Activated CD8-positive, alpha-beta memory T cell treated with anti-CD3 and anti-CD28 coated beads, Interleukin-2, amount 50 U/mL, for 4 hours (primary cell): ENCODE results near the gene PDE4A.
"Not testable (repeated sequence)": the region's sequence is repeated elsewhere in the genome, so short reads cannot be mapped to it uniquely, and the experiment has no call there.

Experiments
- DNase-seq: peaks from one replicate; pipeline ENCODE4 v3.0.0-alpha.2; 2020

The PDE4A gene

GRCh38 chr19:10430505-10431253, 10.3 kb downstream of the PDE4A start:
- DNase-seq, result no peak

DNA sequence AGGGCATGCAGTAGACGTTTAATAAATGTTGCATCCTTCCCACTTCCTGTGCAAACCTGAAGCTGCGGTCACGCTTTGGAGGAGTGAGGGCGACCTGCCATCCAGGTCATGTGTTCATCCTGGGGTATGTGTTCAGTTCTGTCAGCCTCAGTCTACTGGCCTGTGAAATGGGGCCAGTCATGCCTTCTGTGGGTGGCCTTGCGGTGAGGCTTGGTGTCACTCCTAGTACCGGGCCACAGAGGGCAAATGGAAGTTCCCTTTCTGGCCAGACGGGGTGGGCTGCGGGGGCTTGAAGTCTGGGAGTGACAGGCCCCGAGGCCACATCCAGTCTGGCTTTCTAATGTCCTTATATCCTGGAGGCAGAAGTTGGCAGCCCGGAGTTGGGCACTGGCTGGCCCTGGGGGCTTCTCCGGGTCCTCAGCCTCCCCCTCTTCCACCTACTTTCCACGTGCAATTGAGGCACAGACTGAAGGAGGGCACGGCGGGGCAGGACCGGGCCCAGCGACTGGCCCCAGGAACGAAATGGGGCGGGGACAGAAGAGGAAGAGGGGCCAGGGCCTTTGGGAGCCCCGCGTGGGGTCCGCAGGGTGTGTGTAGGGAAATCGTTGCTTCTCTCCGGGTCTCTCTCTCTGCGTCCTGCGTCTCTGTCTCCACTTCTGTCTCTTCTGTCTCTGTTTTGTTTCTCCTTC, 11.1 kb downstream of the PDE4A start:
- no peak for DNase-seq

GRCh38 chr19:10431943-10432735, 11.8 kb downstream of the PDE4A start:
- peak; percentile 71 for DNase-seq

DNA sequence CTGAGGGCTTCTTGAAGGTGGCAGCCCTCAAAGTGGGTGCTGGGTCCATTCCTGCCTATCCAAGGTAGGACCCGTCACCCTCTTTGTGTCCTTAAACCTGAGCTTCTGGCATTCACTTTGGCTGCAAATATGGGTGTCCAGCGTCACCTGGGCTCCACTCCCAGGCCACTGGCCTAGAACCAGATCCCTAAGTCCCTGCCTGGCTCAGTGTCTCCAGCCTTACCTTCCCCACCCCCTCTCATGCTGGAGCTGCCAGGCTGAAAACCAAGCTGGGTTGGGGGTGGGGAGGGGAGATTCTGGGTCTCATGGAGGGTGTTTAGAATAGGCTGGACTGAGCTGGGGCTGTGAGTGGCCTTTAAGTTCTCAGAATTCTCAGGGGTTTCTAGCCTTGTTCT, 12.4 kb downstream of the PDE4A start:
- no peak for DNase-seq

DNA sequence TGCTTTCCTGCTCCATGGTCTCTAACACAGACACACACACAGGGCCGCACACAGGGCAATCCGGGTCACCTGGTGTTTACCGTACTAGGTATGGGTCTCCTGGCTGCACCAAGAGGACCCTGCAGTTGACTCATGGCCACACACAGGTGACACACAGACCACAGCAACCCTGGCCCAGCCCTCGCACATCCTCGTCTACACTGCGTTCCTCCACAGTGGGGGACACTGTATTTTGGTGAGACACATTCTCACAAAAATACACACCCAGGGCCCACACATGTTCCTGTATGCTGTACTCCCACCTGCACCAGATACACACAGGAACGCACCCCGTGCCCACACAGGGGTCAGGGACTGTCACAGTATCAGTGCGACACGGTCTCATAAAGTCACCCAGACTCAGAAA, 12.8 kb downstream of the PDE4A start:
- DNase-seq, result no peak

DNA sequence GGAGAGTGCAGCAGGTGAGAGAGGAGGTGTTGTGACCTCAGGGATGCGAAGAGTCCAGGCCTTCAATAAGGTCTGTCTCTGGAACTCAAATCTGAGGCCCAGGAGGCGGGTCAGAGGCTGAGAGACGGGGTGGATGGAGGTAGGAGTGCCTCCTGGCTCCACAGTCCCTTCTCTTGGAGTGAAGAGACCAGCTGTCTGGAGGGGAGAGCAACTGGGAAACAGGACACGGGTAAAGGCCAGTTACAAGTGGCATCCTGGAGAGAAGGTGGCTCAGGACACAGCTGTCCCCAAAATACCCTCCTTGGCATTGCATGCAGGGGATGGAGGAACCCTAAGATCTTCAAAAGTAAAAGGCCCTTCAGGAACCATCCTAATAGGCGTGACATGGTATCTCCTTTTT, 19.2 kb downstream of the PDE4A start:
- no peak for DNase-seq

GRCh38 chr19:10442698-10443097, 22.4 kb downstream of the PDE4A start:
- DNase-seq, result no peak

DNA sequence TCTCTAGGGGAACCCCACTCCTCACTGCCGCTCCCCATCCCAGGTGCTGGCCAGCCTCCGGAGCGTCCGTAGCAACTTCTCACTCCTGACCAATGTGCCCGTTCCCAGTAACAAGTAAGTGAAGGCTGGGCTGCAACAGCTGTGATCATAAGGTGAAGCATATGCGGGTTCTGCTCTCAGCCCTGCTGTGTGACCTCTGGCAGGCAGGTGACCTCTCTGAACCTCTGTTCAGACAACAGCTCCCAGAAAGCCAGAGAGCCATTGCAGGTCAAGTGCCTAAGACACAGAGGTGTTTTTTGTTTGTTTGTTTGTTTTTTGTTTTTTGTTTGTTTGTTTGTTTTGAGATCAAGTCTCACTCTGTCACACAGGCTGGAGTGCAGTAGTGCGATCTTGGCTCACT, 28.7 kb downstream of the PDE4A start:
- no peak for DNase-seq

DNA sequence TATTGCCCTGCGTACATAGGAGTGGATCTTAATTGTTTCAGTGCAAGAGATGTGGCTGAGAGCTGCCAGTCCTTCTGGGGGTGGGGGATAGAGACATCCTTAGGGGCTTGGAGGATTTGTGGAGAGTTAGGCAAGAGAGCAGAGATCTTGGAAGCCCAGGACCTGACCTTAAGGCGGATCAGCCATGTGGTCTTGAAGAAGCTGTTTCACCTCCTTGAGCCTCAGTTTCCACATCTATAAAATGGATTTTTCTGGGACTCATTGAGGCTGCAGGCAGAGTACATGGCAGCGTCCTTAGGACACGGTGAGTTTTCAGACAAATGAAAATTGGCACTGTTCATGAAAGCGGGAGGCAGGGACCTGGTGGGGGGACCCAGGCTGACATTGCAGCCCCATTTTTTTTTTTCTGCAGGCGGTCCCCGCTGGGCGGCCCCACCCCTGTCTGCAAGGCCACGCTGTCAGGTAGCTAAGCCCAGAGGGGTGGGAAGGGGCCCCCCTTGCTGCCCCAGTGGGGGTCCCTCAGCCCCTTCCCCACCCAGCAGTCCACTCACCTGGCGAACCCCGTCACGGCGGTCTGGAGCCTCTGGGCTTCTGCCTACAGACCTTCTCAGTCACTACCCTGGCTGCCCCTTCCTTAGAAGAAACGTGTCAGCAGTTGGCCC, 30.0 kb downstream of the PDE4A start:
- DNase-seq, result no peak

GRCh38 chr19:10450853-10451609, 30.7 kb downstream of the PDE4A start:
- DNase-seq, result no peak

DNA sequence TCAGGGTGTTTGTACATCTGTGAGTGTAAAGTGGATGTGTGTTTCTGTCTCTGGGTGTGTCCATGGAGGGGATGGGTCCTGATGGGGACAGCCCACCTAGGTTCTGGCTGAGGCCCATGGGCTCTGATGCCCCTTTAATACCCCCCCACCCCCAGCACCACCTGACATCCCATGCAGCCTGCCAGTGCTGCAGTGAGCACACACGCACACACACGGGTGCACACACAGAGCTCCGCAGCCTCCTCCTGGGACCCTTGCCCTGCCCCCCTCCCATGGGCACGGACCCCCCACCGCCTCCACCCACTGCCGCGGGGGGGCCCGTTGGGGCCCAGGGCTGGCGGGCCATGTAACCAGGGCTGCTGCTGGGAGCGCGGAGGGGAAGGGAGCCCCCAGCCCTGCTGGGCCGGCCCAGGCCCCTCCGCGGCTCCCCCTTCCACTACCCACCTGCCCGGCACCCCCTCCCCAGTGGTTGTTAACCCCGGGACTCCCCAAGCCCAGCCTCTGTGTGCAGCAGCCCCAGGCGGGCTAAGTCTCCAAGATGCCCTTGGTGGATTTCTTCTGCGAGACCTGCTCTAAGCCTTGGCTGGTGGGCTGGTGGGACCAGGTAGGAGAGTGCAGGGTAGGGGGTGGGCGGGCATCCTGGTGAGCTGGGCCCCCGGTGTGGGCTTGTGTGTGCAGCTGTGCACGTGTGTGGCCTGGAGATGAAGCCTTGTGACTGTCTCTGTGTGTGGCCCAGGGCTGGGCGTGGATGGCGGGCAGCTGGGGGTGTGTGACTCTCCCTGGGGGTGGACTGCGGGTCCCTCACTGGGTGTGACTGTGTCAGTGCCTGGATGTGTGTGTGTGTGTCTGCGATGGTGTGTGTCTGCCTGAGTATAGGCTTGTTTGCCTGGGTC, 32.6 kb downstream of the PDE4A start:
- DNase-seq, result no peak

GRCh38 chr19:10453852-10454251, 33.5 kb downstream of the PDE4A start:
- no peak for DNase-seq

DNA sequence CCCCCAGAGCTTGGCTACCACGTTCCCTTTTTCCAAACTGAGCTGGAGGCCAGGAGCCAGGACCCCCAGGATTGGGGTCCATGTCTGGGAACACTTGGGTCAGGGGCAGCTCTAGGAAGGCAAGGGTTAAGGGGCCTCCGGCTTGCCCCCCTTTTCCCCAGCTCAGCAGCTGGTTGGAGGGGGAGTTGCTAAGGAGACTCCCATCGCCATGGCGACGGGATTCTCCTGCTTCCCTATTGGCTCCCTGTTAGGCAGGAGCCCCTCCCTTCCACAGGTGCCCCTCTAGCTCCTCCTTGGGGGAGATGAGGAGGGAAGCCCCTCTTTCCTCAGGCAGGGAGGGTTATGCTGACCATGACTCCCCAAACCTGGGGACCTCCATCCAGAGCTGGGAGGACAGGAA, 33.9 kb downstream of the PDE4A start:
- no peak for DNase-seq

GRCh38 chr19:10458733-10459132, 38.4 kb downstream of the PDE4A start:
- not testable (repeated sequence) for DNase-seq

DNA sequence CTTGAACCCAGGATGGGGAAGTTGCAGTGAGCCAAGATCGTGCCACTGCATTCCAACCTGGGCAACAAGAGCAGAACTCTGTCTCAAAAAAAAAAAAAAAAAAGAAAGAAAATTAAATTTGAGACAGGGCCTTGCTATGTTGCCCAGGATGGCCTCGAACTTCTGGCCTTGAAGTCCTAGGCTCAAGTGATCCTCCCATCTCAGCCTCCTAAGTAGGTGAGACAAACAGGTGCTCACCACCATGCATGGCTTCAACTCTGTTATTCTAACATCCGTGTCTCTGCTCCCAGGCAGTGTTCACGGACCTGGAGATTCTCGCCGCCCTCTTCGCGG, 40.3 kb downstream of the PDE4A start:
- no peak for DNase-seq

- peak; percentile 77 for DNase-seq
Measured at GRCh38 chr19:10461047-10461949, 41.0 kb downstream of the PDE4A start.

- DNase-seq, result not testable (repeated sequence)
Measured at GRCh38 chr19:10462042-10462441, 41.7 kb downstream of the PDE4A start.

- DNase-seq, result no peak
Measured at GRCh38 chr19:10462557-10462956, 42.2 kb downstream of the PDE4A start.

DNA sequence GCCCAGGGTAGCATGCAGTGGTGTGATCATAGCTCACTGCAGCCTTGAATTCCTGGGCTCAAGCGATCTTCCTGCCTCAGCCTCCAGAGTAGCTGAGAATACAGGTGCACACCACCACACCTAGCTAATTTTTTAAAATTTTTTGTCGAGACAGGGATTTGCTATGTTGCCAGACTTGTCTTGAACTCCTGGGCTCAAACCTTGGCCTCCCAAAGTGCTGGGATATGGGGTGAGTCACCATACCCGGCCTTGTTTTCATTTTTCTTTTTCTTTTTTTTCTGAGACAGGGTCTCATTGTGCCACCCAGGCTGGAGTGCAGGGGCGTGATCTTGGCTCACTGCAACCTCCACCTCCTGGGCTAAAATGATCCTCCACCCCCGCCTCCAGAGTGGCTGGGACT, 44.1 kb downstream of the PDE4A start:
- DNase-seq, result no peak

GRCh38 chr19:10467104-10467706, 46.9 kb downstream of the PDE4A start:
- DNase-seq, result no peak
